Measurements from ENCODE around the gene EHD1.
A peak's percentile ranks its signal among the peaks of the same experiment; 100 is the strongest.
"Not testable (repeated sequence)": the region's sequence is repeated elsewhere in the genome, so short reads cannot be mapped to it uniquely, and the experiment has no call there.

EHD1 gene

GRCh38 chr11:64826062-64826461 lies 52.4 kb downstream of the EHD1 start:
- no peak overlapping the region for H3K4me3 ChIP-seq (replicated peaks; ENCODE audit: low read depth, low read length)
- DNase-seq (ENCODE audit: extremely low read depth, low read depth) = no peak
- no peak for TF ChIP-seq CTCF (IDR thresholded peaks at IDR 0.05; ENCODE audit: low read depth, low read length, missing control alignments)

GRCh38 chr11:64823568-64824119 lies 54.8 kb downstream of the EHD1 start:
- no peak overlapping the region for H3K4me3 ChIP-seq (replicated peaks; ENCODE audit: low read depth, low read length)
- TF ChIP-seq CTCF (IDR thresholded peaks at IDR 0.05; ENCODE audit: low read depth, low read length, missing control alignments) = no peak
- DNase-seq (ENCODE audit: extremely low read depth, low read depth) = no peak

GRCh38 chr11:64817476-64817875 lies 60.9 kb downstream of the EHD1 start:
- no peak for DNase-seq (ENCODE audit: extremely low read depth, low read depth)
- no peak overlapping the region for H3K4me3 ChIP-seq (replicated peaks; ENCODE audit: low read depth, low read length)
- no peak for TF ChIP-seq CTCF (IDR thresholded peaks at IDR 0.05; ENCODE audit: low read depth, low read length, missing control alignments)

- not testable (repeated sequence) for H3K4me3 ChIP-seq (replicated peaks; ENCODE audit: low read depth, low read length); DNase-seq (ENCODE audit: extremely low read depth, low read depth)
Measured at GRCh38 chr11:64815433-64815832, 63.0 kb downstream of the EHD1 start.

- no peak overlapping the region for H3K4me3 ChIP-seq (replicated peaks; ENCODE audit: low read depth, low read length)
- TF ChIP-seq CTCF (IDR thresholded peaks at IDR 0.05; ENCODE audit: low read depth, low read length, missing control alignments) = no peak
- DNase-seq (ENCODE audit: extremely low read depth, low read depth) = no peak
Measured at GRCh38 chr11:64814712-64815187, 63.7 kb downstream of the EHD1 start.

- no peak for DNase-seq (ENCODE audit: extremely low read depth, low read depth)
- H3K4me3 ChIP-seq (replicated peaks; ENCODE audit: low read depth, low read length) = no peak overlapping the region
- no peak for TF ChIP-seq CTCF (IDR thresholded peaks at IDR 0.05; ENCODE audit: low read depth, low read length, missing control alignments)
Measured at GRCh38 chr11:64813826-64814225, 64.6 kb downstream of the EHD1 start.

- DNase-seq (ENCODE audit: extremely low read depth, low read depth) = no peak
- peak overlapping the region; percentile 88 for H3K4me3 ChIP-seq (replicated peaks; ENCODE audit: low read depth, low read length)
- no peak for TF ChIP-seq CTCF (IDR thresholded peaks at IDR 0.05; ENCODE audit: low read depth, low read length, missing control alignments)
Measured at GRCh38 chr11:64810891-64811272, 67.5 kb downstream of the EHD1 start.

Data from HFF-Myc (cell line).